HepG2 (cell line): ENCODE data around the gene ODC1. TPM values are rescaled to one million over a fixed set of nuclear protein-coding genes. Genes with fewer than 3 reads are reported as not detected.

Source experiments
- CBX2 ChIP-seq, 2 experiments: fragments of 200-600 bp in 1 of 2; sonication (generic); formaldehyde crosslinking in 1 of 2; IDR thresholded peaks; 2 replicates each; pipeline versions ENCODE4 v1.7.0 to v1.8.1; 2018 to 2022; ENCODE audit warnings: low read depth in 2 of 2, low read length in 1 of 2, mild to moderate bottlenecking in 1 of 2, missing genetic modification reagents in 1 of 2
- CCDC6 ChIP-seq: sonication (generic); formaldehyde crosslinking; IDR thresholded peaks from 2 replicates; pipeline ENCODE4 v1.8.1; 2022; ENCODE audit warnings: mild to moderate bottlenecking, missing genetic modification reagents, moderate library complexity
- HIVEP1 ChIP-seq: sonication (generic); formaldehyde crosslinking; IDR thresholded peaks from 2 replicates; pipeline ENCODE4 v1.4.0; 2020; ENCODE audit warnings: mild to moderate bottlenecking, missing genetic modification reagents
- HOXA7 ChIP-seq: sonication (generic); formaldehyde crosslinking; IDR thresholded peaks from 2 replicates; pipeline ENCODE4 v1.8.1; 2022; ENCODE audit warnings: mild to moderate bottlenecking, missing genetic modification reagents, moderate library complexity
- IKZF1 ChIP-seq: fragments of 450-650 bp; IDR thresholded peaks from 2 replicates; pipeline ENCODE4 v1.7.1; 2016
- KDM5A ChIP-seq: fragments of 200-600 bp; sonication (generic); IDR thresholded peaks from 2 replicates; pipeline ENCODE4 v1.7.0; 2018; ENCODE audit warnings: antibody characterized with exemption, mild to moderate bottlenecking, low read length, borderline replicate concordance
- NR2F2 ChIP-seq: IDR thresholded peaks from 2 replicates; pipeline ENCODE4 v1.6.1; 2012; ENCODE audit warnings: low read depth, inconsistent platforms, borderline replicate concordance
- SP1 ChIP-seq, 2 experiments: fragments of 450-650 bp in 1 of 2; sonication (generic) in 1 of 2; formaldehyde crosslinking in 1 of 2; IDR thresholded peaks; 2 replicates each; pipeline versions ENCODE4 v1.4.0 to v1.6.1; 2016 to 2020; ENCODE audit warnings: missing genetic modification reagents in 1 of 2
- U2AF2 ChIP-seq: fragments of 200-400 bp; formaldehyde crosslinking; IDR thresholded peaks from 2 replicates; pipeline ENCODE4 v1.6.1; 2017; ENCODE audit warnings: low read depth, mild to moderate bottlenecking, low read length
- ZBTB40 ChIP-seq, 2 experiments: fragments of 450-650 bp in 1 of 2; sonication (generic) in 1 of 2; formaldehyde crosslinking in 1 of 2; IDR thresholded peaks; 2 replicates each; pipeline versions ENCODE4 v1.6.1 to v1.8.0; 2016 to 2022; ENCODE audit warnings: antibody characterized with exemption in 1 of 2, mild to moderate bottlenecking in 1 of 2, missing genetic modification reagents in 1 of 2
- ZFX ChIP-seq: sonication (generic); formaldehyde crosslinking; IDR thresholded peaks from 2 replicates; pipeline ENCODE4 v1.4.0; 2020; ENCODE audit warnings: mild to moderate bottlenecking, low read depth, missing genetic modification reagents, moderate library complexity
- ZNF24 ChIP-seq: fragments of 450-650 bp; IDR thresholded peaks from 2 replicates; pipeline ENCODE4 v1.6.1; 2017; ENCODE audit warnings: antibody characterized with exemption, mild to moderate bottlenecking
- ZNF326 ChIP-seq: sonication (generic); formaldehyde crosslinking; IDR thresholded peaks from 2 replicates; pipeline ENCODE4 v1.4.0; 2020; ENCODE audit warnings: missing genetic modification reagents, borderline replicate concordance
- ZNF530 ChIP-seq: sonication (generic); formaldehyde crosslinking; IDR thresholded peaks from 2 replicates; pipeline ENCODE4 v1.5.0; 2020; ENCODE audit warnings: low read depth, mild to moderate bottlenecking, missing genetic modification reagents
- ZNF703 ChIP-seq: sonication (generic); formaldehyde crosslinking; IDR thresholded peaks from 2 replicates; pipeline ENCODE4 v1.5.1; 2020; ENCODE audit warnings: missing genetic modification reagents, mild to moderate bottlenecking, moderate library complexity, borderline replicate concordance
- ZNF713 ChIP-seq: sonication (generic); formaldehyde crosslinking; IDR thresholded peaks from 2 replicates; pipeline ENCODE4 v1.4.0; 2020; ENCODE audit warnings: mild to moderate bottlenecking, missing genetic modification reagents
- ZNF761 ChIP-seq: sonication (generic); formaldehyde crosslinking; conservative IDR thresholded peaks from 2 replicates; pipeline ENCODE4 v1.4.0; 2020; ENCODE audit warnings: mild to moderate bottlenecking, missing genetic modification reagents
- polyA plus RNA-seq, 8 experiments: library from polyadenylated mRNA; depleted of rRNA in 3 of 8; stranded (reverse) in 7 of 8; unstranded in 1 of 8; fragments of >200 nt; fragmentation: Illumina TruSeq in 4 of 8; extraction: Trizol in 4 of 8; gene quantifications; 2 replicates each; pipeline versions ENCODE4 v1.2.1 to v1.2.3, GENCODE V29; 2011 to 2016; ENCODE audit warnings: low read depth in 4 of 8, missing spikeins in 1 of 8, mixed read lengths in 1 of 8; ENCODE audit not compliant: insufficient read depth in 1 of 8
- total RNA-seq, 5 experiments: library from RNA; depleted of rRNA; stranded (reverse); fragments of >200 nt; fragmentation: Illumina TruSeq; extraction: Trizol; gene quantifications; 2 replicates each; pipeline ENCODE4 v1.2.3, GENCODE V29; 2016; ENCODE audit warnings: low read depth in 1 of 5
- TF ChIP-seq, protein P1 (sequence below): sonication (generic); formaldehyde crosslinking; IDR thresholded peaks from 2 replicates; pipeline ENCODE4 v1.8.0; 2022; ENCODE audit warnings: mild to moderate bottlenecking, missing genetic modification reagents

Gene ODC1
- total and polyA plus RNA-seq, 2 of the 13 experiments (the other 11 are each of a cell fraction or from before 2014, with no cell fraction given): 142 to 371 TPM

- peak; percentile 94 for TF ChIP-seq HIVEP1 (CRISPR knock-in tag)
- TF ChIP-seq CCDC6 (CRISPR knock-in tag): peak; percentile 71; the same call in 1 of the 2 replicates
- no peak for TF ChIP-seq U2AF2
- peak; percentile 67; the same call in 1 of the 2 replicates for TF ChIP-seq ZBTB40 (IDR thresholded peaks at IDR 0.05)
- TF ChIP-seq ZBTB40 (CRISPR knock-in tag; IDR thresholded peaks at IDR 0.05): peak; percentile 26; the same call in 1 of the 2 replicates
- no peak; the same call in 1 of the 2 replicates for TF ChIP-seq NR2F2
- peak; percentile 77; the same call in 1 of the 2 replicates for TF ChIP-seq ZNF761
- no peak for TF ChIP-seq ZNF713 (CRISPR knock-in tag)
- 0 out of 2 replicates have a peak, but pooled peaks have one; percentile 9 for TF ChIP-seq ZNF24
- 0 out of 2 replicates have a peak, but pooled peaks have one; percentile 17 for TF ChIP-seq ZNF326 (CRISPR knock-in tag)
- TF ChIP-seq ZFX (CRISPR knock-in tag): peak; percentile 75; the same call in 1 of the 2 replicates
- no peak for TF ChIP-seq ZNF530
- TF ChIP-seq HOXA7 (CRISPR knock-in tag): no peak
- no peak for TF ChIP-seq IKZF1
- TF ChIP-seq ZNF703 (CRISPR knock-in tag): no peak
- peak; percentile 71 for TF ChIP-seq KDM5A
- no peak for TF ChIP-seq SP1 (IDR thresholded peaks at IDR 0.05)
- TF ChIP-seq SP1 (CRISPR knock-in tag; IDR thresholded peaks at IDR 0.05): peak; percentile 81
- TF ChIP-seq, protein P1, sequence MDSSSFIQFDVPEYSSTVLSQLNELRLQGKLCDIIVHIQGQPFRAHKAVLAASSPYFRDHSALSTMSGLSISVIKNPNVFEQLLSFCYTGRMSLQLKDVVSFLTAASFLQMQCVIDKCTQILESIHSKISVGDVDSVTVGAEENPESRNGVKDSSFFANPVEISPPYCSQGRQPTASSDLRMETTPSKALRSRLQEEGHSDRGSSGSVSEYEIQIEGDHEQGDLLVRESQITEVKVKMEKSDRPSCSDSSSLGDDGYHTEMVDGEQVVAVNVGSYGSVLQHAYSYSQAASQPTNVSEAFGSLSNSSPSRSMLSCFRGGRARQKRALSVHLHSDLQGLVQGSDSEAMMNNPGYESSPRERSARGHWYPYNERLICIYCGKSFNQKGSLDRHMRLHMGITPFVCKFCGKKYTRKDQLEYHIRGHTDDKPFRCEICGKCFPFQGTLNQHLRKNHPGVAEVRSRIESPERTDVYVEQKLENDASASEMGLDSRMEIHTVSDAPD: peak; percentile 83
- no peak for TF ChIP-seq CBX2 (IDR thresholded peaks at IDR 0.05; ENCODE audit: low read depth, low read length)
- no peak for TF ChIP-seq CBX2 (CRISPR knock-in tag; IDR thresholded peaks at IDR 0.05; ENCODE audit: low read depth)
Observed at GRCh38 chr2:10449838-10450691, 1.9 kb upstream of the ODC1 start (continued).
